ENCODE data around the gene HS3ST4.
"Not testable (repeated sequence)": the region's sequence is repeated elsewhere in the genome, so short reads cannot be mapped to it uniquely, and the experiment has no call there.

Gene HS3ST4

DNA sequence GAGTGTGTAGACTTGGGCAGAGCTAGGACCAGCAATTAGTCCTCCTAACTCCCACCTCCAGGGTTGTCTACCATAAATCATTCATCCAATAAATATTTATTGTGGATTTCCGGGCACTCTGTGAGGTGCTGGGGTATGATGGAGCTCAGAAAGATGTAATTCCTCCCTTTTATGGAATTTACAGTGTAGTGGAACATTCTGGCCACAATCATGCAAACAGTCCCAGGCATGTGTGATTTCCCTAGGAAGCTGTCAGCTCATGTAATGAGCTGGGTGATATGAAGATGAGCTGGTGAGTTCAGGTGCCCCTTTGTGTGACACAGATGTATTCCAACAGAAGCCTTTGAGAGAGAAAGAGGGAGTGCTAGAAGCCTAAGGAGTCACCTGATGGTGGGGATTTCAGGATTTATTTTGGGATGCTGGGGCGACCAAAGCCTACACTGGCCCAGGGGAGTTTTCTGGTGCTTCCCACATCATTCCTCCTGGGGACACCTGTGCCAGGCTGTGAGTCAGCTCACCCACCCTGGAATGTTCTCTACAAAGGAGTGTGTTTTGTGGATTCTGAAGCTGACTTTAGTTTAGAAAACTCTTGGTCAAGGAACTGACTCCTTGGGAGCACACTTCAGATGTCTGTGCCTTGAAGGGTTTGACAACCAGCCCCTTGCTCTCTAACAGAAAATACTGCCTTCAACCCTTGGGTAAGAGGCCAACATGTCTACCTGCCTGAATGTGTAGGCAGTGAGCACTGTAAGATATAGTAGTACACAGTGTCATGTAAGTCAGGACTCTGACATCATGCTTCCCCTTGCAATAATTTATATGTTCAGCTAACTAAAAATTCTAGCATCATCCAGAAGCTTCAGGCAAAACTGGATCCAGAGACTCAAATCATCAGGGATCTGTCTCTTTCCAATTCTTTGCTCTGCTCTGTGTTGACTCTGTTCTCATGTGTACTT lies 42.9 kb downstream of the HS3ST4 start:
- no peak for DNase-seq

DNA sequence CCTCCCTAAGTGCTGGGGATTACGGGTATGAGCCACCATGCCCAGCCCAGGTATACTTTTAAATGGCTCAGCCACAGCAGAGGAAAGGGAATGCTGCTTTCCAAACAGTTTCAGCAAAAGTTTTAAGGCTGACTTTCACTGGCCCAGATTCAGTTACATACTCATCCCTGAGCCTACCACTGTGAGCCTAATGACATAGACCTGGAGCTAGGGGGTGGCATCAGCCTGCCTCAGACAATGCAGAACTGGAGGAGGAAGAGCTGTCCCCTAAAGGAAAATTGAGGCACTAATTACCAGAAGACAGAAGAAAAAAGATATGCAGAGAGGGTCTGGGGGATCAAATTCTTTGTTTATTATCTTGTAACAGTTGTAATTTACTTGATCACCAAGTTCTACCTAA lies 43.9 kb downstream of the HS3ST4 start:
- DNase-seq: no peak

DNA sequence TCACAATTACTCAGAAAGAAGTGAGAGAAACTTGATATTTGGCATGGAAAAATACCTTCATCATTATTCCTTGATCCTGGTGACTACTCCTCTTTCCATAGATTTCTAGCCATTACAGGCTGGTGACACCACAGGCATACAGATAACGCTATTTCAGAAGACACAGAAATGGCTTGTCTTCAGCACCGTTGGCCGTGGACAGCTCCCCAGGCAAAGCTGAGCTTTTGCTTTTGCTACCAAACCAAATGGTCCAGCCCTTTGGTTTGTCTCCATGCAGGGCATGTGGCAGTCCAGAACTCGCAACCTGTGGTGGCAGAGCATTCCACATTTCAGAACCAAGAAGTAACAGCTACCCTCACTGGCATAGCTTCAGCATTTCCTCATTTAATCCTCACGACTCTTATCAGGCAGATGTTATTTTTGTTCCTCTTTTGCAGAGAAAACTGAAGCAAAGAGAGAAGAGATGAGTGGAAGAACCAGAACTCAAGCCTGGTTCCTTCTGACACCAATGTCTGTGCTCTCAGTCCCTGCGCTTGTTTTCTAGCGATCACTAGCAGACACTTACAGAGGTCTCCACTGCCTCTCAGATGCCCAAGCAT lies 55.5 kb downstream of the HS3ST4 start:
- peak; percentile 33 for DNase-seq

DNA sequence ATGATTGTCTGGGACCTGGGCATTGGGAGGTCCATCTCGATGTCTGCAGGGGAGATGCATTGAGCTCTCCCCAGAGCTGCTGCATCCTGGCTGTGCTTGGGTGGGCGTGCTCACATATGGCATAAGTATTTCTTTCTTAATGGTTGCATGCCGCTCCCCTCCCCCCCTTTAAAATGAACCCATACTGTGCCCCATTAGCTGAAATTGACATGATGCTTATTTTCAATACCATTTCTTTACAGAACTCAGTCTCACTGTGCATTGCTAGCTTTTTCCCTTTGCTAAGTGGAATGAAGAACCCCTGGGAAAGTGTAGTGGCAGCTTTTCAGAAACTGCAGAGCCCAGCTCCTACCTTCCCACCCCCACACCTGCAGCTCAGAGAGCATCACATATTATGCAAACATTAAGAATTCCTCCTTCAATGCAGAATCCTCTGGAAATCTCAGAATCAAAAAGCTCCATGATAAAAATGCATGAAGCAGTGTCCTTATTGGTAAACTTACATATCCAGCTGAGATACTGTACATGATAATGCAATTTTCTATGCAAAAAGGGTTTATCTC lies 56.4 kb downstream of the HS3ST4 start:
- no peak for DNase-seq

DNA sequence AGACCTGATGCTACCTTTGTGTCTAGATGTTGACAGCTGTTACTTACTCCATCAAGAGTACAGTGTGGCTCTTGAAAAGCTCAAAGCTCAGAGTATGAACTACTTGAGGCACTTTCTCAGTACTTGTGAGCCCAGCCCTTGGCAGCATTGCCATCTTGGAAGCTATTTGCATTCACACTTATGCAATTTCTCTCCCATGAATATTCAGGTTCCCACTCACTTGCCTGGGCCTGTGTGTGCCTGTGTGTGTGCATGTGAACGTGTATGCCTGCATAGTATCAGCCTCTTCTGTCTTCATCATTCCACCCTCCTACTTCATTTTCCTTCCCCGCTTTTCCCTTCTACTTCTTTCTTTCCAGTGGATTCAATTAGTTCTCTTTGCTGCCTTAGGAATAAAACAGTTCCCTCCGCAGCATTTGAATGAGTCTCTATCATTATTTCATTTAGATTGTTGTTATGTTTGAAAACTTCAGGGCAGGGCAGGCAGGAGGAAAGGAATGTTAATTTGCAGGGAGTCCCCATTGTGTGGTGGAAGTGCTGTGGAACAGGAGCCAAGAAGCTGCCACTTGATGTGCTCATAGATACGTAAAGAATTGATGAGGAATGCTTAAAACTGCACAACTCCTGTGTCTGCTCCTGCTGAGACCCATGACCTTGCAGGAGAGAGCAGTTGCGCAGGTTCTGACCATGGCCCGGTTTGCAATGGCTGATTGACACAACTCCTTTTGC lies 58.9 kb downstream of the HS3ST4 start:
- DNase-seq: no peak

DNA sequence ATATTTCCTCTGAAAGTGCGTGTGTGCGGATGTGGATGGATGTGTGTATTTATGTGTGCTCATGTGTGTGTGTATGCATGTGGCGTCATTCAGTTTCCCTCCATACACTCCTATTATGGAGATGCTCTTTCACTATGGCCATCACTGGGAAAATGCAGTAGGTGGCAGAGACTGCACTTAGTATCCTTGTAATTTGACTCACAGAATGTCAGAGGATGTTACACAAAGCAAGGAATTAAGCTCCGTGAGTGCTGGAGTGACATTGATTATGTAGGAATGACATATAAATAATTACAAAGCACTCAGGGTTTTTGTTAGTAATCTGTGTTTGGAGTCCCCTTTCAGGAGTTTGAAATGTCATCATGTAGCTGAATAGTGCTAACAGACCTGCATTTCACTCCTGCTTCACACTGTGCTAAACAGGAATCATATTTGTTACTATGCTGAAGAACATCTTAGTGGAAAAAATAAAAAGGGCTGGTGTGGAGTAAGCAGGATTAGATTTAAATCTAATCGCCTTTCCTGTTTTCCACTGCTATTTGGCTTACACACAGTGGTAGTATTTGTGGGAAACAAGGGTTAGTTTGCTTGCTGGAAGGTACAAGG lies 59.6 kb downstream of the HS3ST4 start:
- DNase-seq: no peak

DNA sequence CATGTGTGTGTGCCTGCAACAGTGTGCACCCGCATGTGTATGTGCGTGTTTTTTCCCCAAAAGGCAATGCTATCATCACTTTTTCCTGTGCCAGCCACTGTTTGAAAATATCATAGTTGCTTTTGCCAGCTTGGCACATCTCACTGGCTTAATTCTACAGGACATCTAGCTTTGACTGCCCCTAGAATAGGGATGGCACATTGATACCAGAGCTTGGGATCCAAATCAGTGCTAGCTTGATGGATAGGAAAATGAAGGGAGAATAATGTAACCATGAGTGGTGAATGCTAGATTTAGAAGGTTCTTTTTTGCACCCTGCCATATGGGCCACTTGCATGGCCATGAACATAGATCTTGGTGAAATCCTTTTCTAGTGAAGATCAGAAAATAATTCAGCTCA lies 72.7 kb downstream of the HS3ST4 start:
- DNase-seq: no peak

DNA sequence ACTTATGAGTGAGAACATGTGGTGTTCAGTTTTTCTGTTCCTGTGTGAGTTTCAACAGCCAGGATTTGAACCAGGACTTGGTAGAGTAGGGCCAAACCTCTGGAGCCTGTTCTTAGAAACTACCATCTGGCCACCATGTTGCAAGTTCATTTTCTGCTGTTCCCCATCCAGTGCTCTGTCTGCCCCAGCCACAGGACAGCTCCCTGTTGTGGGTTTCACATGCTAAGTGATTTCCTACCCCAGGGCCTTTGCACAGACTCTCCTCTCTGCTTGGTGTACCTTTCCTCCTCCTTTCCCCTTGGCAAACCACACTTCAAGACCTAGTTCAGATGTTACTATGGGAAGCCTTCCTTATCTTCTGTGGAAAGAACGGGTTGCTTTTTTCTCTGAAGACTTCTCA lies 79.5 kb downstream of the HS3ST4 start:
- no peak for DNase-seq

DNA sequence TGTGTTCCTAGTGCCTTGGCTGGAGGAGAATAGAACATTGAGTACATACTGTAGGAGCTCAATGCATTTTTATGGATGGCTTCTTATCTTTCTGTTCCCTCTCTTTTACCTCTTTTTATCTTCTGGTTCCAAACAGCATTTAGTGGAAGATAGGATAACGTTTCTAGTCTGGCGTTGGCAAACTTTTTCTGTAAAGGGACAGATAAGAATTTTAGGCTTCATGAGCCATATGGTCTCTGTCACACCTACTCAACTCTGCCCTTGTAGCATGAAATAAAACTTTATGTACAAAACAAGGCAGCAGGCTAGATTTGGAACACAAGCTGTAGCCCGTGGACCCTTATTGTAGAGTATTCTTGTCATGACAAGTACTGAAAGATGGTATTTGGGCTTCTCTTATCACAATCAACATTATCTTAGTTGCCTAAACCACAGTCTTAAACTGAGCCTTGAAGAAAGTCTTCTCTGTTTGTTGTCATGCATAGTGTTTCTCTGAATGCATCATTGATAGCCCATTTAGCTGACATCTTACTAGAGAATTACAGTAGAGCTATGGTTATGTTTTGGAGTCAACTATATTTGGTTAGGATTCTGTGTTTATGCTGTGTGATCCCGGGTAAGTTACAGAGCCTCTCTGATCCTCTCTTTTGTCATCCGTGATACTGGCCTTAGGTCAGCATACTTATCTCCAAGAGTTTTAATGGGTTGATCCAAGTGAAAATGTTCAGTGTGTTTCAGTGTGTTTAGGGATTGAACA lies 80.2 kb downstream of the HS3ST4 start:
- peak; percentile 28 for DNase-seq

DNA sequence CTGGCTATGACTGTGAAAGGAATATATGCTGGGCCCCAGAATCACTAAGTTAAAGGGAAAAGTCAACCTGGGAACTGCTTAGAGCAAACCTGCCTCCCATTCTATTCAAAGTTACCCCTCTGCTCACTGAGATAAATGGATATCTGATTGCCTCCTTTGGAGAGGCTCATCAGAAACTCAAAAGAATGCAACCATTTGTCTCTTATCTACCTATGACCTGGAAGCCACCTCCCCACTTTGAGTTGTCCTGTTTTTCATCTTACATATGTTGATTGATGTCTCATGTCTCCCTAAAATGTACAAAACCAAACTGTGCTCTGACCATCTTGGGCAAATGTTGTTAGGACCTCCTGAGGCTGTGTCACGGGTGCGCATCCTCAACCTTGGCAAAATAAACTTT lies 84.5 kb downstream of the HS3ST4 start:
- not testable (repeated sequence) for DNase-seq

DNA sequence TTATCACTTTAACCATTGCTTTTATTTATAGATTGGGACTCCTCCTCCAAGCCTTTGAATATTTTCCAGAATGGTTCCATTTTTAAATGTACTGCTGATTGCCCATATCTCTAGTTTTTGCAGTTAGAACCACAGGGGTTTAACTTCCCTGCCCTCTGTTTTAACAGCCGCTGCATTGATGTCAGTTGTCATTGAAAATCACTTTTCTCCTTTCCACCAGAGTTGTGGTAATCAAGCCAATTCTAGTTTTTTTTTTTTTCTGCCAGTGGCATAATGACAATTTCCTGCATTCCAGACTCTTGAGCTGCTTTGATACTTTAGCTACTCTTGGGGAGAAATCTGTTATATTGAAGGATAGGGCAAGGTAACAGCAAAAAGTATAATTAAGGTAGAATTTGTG lies 91.5 kb downstream of the HS3ST4 start:
- no peak for DNase-seq

DNA sequence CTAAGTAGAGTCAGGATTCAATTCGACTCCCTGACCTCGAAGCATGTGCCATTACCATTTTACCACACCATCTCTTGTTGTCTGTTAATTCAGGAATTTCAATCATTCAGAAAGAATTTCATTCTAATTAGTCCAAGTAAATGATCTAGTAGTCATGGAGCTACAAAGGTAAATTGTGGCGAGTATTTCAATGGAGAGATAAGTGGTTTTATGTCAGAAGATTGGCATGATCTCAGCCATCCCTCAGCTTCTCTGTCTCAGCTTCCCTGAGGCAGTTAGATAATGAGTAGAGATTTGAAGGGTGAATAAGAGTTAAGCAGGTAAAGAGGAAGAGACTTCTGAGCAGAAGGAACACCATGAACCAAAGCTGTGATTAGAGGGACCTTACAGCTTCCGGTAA lies 93.6 kb downstream of the HS3ST4 start:
- no peak for DNase-seq

DNA sequence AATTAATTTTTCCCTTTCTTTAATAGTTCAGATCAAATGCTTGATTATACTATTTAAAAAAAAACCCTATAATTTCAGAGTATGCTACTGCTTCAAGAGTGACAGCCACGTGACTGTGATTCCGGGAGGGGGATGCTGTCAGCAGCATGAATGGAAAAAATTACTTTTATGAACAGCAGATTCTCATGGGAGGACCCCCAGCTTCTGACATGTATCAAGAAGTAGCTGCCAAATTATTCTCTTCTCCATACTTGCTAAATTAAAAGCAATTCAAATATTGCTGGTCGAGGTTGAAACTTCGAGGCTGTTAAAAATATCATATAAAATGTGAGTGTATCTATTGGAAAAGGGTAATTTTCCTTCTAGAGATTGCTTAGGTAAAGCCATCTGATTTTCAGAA lies 95.0 kb downstream of the HS3ST4 start:
- no peak for DNase-seq

DNA sequence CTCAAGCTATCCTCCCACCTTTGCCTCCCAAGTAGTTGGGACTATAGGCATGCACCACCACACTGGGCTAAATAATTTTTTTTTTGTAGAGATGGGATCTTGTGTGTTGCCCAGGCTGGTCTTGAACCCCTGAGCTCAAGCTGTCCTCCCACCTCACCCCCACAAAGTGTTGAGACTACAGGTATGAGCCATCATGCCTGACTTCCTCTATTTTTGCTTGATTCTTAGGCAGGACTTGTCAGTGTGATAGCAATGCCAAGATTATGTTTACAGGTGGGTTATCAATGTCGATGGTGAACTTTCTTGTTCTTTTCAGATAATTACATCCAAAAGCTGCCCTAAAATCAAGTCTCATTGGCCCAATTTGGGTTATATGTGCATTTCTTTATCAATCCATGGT lies 96.9 kb downstream of the HS3ST4 start:
- no peak for DNase-seq

DNA sequence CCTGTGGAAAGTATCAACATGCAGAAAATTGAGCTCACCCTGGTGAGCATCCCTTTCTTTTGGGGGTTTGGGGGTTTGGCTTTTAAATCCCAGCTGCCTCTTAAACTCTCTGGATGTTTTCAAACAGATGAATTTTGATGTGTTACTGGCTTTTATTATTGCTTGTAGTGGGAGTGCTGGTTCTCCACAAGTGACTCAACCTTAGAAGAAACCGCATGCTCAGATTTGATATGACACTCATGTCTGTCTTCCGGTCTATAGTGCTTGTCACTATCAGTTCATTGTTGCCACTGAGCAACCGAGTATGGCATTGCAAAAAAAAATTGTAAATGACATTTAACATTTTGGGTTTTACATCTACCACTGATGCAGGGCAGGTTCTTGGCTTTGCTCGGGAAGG lies 104.5 kb downstream of the HS3ST4 start:
- DNase-seq: no peak

DNA sequence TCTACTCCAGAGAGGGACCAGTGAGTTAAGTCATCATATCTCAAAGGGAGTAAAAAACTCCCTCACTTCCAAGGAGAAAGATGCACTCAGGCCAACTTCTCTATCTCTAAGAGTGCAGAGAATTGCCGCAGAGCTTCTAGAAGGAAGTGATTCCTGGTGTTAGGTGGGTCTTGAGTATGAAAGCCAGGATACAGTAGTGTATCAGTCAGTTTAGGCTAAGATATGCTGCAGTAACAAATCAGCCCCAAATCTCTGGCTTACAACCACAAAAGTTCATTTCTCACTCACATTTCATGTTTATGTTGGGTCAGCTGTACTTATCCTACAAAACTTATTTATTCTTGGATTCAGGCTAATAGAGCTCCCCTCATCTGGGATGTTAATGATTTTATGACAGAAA lies 106.3 kb downstream of the HS3ST4 start:
- no peak for DNase-seq

DNA sequence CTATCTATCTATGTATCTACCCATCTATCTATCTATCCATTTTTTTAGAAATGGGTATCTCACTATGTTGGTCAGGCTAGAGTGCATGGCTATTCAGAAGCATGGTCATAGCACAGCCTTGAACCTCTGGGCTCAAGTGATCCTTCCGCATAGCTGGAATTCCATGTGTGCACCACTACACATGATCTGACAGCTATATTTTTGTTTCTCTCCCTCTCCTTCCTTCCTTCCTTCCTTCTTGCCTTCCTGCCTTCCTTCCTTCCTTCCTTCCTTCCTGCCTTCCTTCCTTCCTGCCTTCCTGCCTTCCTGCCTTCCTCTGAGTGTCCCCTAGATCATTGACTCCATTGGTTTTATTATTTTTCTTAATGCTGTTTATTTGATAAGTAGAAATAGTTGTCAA lies 108.1 kb downstream of the HS3ST4 start:
- no peak for DNase-seq

DNA sequence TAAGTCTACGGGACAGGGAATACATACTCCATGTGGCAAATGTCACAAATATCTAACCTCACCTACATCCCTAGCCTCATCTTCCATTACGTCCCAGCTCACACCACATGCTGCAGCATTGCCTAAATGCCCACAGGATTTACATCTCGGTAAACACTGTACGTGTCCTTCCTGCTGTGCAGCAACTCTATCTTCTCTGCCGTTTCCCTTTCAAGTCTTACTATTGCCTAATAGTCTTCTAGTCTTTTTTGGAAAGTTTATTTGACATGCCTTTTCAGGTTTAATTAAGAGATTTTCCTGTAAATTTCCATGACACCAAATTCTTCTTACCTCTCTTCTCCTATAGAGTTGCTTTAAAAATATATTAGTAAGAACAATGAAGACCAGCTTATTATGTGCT lies 120.5 kb downstream of the HS3ST4 start:
- DNase-seq: no peak

DNA sequence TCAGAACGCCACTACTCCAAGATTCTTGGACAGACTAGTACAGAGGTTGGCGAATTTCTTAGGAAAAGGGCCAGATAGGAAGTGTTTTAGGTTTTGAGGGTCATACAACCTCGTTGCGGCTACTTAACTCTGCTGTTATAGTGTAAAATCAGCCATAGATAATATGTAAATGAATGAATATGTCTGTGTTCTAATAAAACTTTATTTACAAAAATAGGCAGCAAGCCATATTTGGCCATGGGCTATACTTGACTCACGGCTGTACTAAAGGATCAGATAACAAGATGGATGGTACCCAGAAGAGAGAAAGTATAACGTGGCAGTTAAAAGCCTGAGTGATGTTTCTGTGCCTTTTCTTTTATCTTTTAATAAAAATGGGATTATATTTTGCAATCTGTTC lies 125.5 kb downstream of the HS3ST4 start:
- no peak for DNase-seq

DNA sequence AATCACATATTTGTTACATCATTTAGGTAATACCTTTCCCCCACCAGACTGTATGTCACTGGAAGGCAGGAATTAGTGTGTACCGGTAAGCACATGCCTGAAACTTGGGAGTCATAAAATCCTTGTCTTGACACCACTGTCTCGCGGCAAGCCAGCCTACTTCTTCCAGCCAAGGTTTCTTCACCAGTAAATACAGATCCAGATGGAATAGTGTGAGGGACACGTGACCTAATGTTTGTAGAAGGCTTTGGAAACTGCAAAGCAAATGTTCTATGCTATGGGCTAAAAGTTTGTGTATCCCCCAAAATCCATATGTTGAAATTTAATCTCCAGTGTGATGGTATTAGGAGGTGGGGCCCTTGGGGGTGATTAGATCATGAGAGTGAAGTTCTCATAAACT lies 126.1 kb downstream of the HS3ST4 start:
- no peak for DNase-seq

DNA sequence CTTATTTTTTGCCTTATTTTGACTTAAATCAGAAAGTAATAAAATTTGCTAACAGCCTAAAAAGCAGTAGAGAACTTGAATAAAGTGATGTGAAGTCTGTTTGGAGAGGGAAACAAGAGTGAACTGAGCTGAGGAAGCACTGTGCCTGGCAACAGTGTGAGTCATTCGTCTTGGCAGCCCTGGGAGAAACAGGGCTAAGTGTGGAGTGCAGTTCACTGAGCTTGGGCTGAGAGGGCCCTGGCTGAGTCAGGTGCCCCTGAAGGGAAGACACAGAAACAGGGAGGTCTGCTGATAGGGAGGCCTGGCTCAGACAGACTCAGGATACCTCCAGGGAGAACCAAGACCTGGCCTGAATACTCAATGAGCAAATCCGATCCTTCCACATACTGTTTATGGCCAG lies 132.1 kb downstream of the HS3ST4 start:
- no peak for DNase-seq

DNA sequence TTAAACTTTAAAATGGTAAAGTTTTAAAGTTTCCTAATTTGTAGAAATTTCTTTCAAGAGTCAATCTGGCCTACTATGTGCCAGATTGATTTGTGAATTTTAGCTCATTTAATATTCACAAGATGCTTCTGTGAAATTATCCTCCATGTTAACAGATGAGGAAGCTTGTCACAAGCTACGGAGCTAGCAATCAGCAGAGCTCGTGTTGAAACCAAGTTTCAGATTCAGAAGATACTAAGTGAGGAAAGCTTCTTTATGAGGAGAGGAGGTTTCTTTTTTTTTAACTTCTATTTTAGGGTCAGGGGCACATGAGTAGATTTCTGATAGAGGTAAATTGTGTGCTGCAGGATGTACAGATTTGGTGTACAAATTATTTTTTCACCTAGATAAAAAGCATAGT lies 135.9 kb downstream of the HS3ST4 start:
- DNase-seq: no peak
